GM18867 (cell line): Measurements from ENCODE around the gene KNG1.
"Not testable (repeated sequence)": the region's sequence is repeated elsewhere in the genome, so short reads cannot be mapped to it uniquely, and the experiment has no call there.

Experiments
- ATAC-seq: cut with Tn5 transposase; IDR thresholded peaks from one replicate; pipeline ENCODE4 v1.9.1; 2021; ENCODE audit warnings: mild to moderate bottlenecking, moderate library complexity; ENCODE audit not compliant: unreplicated experiment

KNG1 gene

GRCh38 chr3:186717039-186717457, at the start of gene KNG1:
Gene KNG1, plus strand, starts transcription at chr3:186717359. Its CDS starts 184 bp downstream, at chr3:186717543.
- ATAC-seq = no peak

DNA sequence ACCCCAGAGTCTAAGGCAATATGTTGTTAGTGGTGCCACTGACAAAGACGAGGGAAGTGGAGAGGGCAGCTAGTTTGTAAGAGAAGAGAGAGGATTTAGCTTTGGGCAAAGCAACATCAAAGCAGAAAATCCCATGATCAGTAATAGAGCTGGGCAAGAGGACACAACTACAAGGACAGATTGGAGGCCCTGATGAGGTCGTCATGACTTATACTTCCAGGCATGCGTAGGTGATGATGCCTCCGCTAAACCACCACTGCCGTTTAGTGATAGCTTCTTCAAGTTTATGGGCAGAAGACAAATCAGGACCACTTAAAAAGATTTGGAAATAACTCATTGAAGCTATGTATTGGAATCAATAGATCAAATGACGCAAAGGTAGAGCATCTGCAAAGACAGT, 48.7 kb upstream of the KNG1 start:
- ATAC-seq = no peak

DNA sequence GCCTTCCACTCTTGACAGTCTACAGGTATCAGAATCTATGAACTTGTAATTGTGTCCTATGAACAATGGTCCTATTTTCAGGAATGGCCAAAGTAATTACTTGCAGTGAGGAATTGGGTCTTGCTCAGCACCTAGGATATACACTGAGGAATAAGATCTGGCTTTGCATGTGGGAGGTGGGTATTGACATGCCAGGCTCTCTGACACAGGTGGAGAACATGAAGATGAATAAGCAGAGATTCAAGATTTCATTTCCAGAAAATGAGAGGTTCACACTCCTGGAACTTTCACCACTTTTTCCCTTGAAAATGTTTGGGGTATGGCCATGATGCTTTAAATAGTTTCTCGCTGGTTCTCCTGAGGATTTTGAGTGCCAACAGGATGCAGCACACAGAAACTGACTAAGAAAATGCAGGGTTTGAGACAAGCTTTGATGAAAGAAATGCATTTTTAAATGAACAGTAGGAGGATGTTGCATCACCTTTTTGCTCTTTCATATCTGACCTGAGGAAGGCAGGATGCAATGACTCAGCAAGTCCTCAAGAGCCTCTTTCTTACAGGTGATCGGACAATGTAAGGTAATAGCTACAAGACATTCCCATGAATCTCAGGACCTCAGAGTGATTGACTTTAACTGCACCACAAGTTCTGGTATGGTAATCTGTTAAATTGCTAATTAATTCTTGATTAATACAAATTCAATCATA, 47.6 kb upstream of the KNG1 start:
- ATAC-seq = no peak

DNA sequence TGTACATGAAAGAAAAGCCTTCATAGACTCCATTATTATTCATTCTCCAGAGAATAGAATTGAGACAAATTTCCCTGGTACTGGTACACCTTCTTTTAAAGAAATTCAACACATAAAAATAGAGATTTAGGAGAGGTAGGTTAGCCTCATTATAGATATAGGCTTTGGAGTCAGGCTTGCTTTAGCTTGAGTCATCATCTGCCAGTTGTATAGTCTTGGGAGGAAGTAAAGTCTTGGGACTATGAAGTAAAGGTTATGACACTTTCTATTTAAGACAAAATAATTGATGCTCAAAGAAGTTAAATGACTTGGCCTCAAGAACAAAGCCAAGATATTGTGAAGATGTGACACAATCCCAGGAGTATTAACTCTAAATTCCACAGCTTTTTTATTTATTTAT, 47.0 kb upstream of the KNG1 start:
- ATAC-seq = no peak

GRCh38 chr3:186671051-186671450, 46.1 kb upstream of the KNG1 start:
- no peak for ATAC-seq

DNA sequence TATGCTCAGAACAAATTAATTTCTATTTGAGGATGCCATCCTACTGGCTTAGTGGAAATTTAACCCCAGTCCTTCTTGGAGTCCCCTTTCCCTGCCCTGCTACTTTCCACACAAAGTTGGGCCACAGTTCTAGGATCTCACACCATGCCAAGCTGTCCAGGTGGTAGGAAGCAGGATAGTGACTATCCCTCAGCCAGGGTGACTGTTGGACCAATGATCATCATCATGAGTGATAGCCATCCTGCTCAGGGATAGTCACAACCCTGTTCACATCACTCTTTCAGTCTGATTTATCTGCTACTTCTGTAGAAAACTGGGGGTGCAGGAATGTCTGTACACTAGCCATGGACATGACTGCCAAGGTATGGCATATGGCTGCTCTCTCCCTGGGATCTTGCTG, 38.6 kb upstream of the KNG1 start:
- ATAC-seq = no peak

- ATAC-seq = no peak
Measured at GRCh38 chr3:186679151-186679550, 38.0 kb upstream of the KNG1 start.

DNA sequence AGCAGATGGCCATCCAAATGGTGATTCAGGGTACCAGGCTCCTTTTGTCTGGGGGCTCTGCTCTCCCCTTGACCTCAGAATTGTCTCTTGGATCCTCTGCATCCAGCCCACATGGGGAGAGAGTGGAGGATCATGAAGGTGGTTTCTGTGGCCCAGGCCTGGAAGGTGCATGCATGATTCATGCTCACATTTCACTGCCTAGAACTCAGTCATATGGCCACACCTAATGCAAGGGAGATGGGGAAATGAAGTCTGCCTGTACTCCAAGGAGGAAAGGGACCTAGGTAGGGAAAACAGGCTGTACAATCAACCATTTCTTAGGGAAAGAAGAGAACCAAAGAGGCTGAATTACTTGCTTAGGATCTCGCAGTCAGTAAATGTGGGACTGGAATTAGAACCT, 36.3 kb upstream of the KNG1 start:
- no peak for ATAC-seq

GRCh38 chr3:186682812-186683211, 34.3 kb upstream of the KNG1 start:
- no peak for ATAC-seq

GRCh38 chr3:186683979-186684378, 33.2 kb upstream of the KNG1 start:
- ATAC-seq = no peak

DNA sequence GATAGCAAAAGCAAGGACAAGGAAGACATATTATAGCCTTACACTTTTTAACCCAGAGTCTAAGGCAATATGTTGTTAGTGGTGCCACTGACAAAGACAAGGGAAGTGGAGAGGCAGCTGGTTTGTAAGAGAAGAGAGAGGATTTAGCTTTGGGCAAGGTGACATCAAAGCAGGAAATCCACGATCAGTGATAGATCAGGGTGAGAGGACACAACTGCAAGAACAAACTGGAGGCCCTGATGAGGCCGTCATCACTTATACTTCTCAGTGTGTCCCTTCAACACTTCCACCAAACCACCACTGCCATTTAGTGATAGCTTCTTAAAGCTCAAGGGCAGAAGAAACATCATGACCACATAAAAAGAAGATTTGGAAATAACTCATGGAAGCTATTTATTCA, 30.7 kb upstream of the KNG1 start:
- ATAC-seq = not testable (repeated sequence)

GRCh38 chr3:186687120-186687651, 30.0 kb upstream of the KNG1 start:
- ATAC-seq = no peak

DNA sequence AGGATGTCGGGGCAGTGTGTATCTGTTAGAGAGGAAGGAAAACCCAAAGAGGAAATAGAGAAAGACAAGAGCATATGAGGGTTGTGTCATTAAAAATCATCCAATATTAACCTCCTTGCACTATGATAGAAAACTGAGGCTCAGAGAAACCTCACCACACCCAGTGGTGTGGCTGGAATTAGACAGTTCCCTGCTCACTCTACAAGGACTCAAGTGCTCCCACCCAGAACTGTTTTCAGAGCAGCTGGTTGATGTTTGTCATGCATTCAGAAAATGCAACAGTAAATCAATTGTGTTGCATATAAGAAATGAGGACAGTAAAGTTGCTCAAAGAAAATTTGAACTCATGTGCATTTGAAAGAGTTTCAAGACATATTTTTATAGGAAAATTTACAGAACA, 26.9 kb upstream of the KNG1 start:
- not testable (repeated sequence) for ATAC-seq

DNA sequence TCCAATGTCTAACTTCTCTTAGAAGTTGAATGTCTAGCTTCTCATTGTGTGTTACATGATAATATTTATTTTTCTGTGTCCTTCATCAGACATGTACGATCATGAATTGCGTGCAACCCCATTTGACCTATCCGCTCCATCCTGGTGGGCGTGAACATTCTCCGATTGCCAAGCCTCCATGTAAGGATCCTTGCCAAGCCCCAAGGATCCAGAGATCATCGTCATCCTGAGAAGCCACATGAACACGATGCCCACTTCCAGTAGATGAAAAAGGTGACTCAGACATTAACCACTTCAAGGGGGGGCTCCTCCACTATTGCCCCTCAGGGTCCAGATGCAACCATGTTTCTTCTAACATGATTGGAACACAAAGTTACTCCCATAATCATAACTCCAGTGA, 25.5 kb upstream of the KNG1 start:
- ATAC-seq = no peak

- ATAC-seq = no peak
Measured at GRCh38 chr3:186693843-186694242, 23.3 kb upstream of the KNG1 start.

DNA sequence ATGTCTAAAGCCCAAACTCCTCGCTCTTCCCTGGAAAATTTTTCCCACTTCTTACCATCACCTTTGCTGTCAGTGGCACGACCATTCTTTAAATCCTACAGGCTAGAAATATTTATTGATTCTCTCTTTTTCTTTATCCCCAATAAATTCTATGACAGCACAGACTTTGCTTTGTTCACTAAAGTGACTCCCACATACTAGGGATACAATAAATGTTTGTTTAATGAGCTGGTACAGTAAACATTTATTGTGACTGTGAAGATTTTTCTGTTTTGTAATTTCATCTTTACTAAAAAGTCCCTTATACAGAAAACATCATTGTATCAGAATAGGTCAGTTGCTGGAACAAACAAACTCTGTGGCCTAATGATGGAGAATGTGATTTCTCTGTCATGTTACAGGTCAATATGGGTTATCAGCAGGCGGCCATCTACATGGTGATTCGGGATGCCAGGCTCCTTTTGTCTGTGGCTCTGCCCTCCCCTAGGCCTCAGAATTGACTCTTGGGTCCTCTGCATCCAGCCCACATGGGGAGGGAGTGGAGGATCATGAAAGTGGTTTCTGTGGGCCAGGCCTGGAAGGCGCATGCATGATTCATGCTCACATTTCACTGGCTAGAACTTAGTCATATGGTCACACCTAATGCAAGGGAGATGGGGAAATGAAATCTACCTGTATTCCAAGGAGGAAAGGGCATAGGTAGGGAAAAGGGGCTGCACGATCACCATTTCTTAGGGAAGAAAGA, 22.7 kb upstream of the KNG1 start:
- no peak for ATAC-seq

GRCh38 chr3:186696522-186696921, 20.6 kb upstream of the KNG1 start:
- ATAC-seq = no peak

- no peak for ATAC-seq
Measured at GRCh38 chr3:186697510-186697909, 19.6 kb upstream of the KNG1 start.

GRCh38 chr3:186700267-186700666, 16.9 kb upstream of the KNG1 start:
- ATAC-seq = no peak

DNA sequence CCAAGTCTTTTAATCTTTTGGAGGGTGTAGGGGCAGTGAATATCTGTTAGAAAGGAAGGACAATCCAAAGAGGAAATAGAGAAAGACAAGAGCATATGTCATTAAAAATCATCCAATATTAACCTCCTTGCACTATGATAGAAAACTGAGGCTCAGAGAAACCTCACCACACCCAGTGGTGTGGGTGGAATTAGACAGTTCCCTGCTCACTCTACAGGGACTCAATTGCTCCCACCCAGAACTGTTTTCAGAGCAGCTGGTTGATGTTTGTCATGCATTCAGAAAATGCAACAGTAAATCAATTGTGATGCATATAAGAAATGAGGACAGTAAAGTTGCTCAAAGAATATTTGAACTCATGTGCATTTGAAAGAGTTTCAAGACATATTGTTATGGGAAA, 14.7 kb upstream of the KNG1 start:
- not testable (repeated sequence) for ATAC-seq

DNA sequence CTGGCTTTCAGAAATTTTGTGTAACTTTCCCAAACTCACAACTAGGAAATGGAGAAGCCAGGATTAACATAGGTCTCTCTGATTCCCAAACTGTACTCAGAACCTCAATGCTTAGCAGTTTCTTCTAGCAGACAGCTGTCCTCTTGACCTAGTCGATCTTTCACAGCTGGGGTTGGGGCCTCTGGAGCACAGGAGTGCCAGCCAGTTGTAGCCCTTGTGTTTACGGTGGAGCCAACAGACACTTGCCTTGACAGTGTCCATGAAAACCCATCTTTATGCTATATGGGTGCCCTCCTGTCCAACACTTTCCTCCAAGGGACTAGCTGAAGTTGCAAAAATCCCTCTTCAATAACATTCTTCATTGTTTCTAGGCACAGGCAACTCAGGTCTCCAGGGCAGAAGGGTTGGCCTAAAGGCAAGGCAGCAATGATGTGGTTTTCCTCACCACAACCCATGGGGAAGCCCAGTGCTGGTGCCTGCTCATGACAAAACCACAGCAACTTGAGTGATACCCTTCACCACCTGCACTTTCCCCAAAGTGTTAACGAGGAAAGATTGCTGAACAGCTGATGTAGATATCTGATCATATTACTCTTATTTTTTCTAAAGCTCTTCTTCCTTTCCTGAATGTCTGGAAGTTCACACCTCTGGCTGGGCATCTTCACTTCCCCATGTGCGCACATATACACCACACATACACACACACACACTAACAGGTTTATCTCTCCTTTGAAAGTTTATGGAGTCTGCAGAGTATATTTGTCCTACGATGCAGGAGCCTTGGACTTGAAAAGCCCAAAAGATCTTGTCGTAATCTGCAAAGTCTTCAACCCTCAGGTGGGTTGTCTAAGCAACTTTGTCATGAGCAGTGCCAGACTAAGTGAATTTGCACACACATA, 11.0 kb upstream of the KNG1 start:
- peak; percentile 88 for ATAC-seq
